ENCODE results near the gene SLC26A2.
A peak's percentile ranks its signal among the peaks of the same experiment; 100 is the strongest.

SLC26A2 gene

DNA sequence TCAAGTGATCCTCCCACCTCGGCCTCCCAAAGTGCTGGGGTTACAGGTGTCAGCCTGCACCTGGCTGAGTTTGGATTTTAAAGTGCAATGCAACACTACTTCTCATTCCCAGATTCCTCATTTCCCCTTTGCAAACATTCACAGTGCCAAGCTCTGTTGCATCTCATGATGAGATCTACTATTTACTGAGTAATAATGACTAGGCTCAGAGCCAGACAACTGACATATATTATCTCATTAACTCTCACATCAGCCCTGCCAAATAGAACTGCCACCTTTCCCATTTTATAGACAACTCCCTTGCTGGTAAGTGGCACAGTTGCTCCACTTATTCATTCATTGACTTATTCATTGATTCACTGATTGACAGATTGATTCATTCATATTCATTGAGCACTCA lies 22.9 kb upstream of the SLC26A2 start:
- no peak for DNase-seq (ENCODE audit: low spot score)
- TF ChIP-seq, protein P1, sequence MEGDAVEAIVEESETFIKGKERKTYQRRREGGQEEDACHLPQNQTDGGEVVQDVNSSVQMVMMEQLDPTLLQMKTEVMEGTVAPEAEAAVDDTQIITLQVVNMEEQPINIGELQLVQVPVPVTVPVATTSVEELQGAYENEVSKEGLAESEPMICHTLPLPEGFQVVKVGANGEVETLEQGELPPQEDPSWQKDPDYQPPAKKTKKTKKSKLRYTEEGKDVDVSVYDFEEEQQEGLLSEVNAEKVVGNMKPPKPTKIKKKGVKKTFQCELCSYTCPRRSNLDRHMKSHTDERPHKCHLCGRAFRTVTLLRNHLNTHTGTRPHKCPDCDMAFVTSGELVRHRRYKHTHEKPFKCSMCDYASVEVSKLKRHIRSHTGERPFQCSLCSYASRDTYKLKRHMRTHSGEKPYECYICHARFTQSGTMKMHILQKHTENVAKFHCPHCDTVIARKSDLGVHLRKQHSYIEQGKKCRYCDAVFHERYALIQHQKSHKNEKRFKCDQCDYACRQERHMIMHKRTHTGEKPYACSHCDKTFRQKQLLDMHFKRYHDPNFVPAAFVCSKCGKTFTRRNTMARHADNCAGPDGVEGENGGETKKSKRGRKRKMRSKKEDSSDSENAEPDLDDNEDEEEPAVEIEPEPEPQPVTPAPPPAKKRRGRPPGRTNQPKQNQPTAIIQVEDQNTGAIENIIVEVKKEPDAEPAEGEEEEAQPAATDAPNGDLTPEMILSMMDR (IDR thresholded peaks at IDR 0.05; ENCODE audit: extremely low read depth, insufficient read depth, missing control alignments), result no peak
- in situ Hi-C loops (cut with MboI; ENCODE audit: low pct_unique_long_range_greater_than_20kb, low sequenced_read_pairs, unreplicated experiment), result no loop called here

DNA sequence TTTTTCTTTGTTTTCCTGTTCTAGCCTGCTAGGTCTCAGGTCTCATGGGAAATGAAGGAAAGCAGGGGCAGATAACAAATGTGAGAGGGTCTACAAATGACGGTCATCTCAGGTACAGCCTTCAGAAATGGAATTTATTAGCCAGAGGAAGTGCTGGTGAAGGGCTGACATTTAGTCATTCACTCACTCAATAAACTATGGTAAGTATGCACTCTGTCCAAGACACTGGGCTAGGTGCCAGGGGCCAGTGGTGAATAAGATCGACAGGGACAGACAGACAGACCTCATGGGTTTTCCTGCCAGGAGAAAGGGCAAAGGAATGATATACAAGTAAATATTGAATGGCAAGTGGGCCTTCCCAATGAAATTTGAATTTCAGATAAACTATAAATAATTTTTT lies 22.3 kb upstream of the SLC26A2 start:
- TF ChIP-seq, protein P1 (IDR thresholded peaks at IDR 0.05; ENCODE audit: extremely low read depth, insufficient read depth, missing control alignments), result no peak
- in situ Hi-C loops (cut with MboI; ENCODE audit: low pct_unique_long_range_greater_than_20kb, low sequenced_read_pairs, unreplicated experiment), result no loop called here

DNA sequence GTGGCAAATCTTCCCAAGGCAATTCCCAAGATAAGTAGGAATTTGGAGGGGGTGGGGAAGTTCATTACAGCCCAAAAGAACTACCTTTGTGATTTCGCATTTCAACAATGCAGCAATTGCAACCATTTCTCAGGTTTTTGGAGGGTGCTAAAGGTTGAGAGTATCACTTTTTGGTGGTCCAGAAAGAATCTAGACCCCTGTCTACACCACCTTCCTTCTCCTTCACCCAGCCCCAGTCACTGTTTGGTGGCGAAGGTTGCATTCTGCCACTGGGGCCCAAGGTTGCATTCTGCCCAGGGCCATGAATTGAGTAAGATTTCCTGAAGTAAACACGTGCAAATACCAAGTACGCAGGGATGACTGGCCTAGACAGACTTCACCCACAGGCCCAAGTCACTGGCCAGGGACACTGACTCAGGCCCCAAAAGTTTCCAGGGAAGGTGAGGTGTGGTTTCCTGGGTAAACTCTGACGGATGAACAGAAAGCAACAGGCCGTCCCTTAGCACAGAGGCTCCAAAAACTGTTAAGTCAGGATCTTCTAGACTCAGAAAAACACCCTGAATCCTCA lies 21.7 kb upstream of the SLC26A2 start:
- TF ChIP-seq, protein P1 (IDR thresholded peaks at IDR 0.05; ENCODE audit: extremely low read depth, insufficient read depth, missing control alignments), result no peak
- no peak for DNase-seq (ENCODE audit: low spot score)
- in situ Hi-C loops (cut with MboI; ENCODE audit: low pct_unique_long_range_greater_than_20kb, low sequenced_read_pairs, unreplicated experiment), result no loop called here

More for the DNA sequence above, 22.3 kb upstream of the SLC26A2 start:
- no peak for DNase-seq (ENCODE audit: low spot score)

DNA sequence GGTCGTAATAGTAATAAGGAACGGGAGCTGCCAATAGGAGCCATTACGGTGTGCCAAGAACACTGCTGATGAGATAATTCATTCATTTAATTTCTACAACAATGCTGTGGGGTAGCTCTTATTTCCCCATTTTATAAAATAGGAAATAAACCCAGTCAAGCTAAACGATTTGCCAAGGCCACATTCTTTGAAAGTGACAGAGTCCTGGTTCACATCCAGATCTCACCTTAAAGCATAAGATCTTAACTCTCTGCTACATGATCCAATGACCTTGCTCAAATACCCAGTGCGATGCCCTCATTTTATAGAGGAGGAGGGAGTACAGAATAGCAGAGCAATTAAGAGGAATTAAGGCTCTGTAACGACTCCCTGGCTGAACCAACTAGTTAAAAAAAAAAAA lies 21.0 kb upstream of the SLC26A2 start:
- TF ChIP-seq, protein P1 (IDR thresholded peaks at IDR 0.05; ENCODE audit: extremely low read depth, insufficient read depth, missing control alignments), result no peak
- DNase-seq (ENCODE audit: low spot score), result no peak
- in situ Hi-C loops (cut with MboI; ENCODE audit: low pct_unique_long_range_greater_than_20kb, low sequenced_read_pairs, unreplicated experiment), result no loop called here

DNA sequence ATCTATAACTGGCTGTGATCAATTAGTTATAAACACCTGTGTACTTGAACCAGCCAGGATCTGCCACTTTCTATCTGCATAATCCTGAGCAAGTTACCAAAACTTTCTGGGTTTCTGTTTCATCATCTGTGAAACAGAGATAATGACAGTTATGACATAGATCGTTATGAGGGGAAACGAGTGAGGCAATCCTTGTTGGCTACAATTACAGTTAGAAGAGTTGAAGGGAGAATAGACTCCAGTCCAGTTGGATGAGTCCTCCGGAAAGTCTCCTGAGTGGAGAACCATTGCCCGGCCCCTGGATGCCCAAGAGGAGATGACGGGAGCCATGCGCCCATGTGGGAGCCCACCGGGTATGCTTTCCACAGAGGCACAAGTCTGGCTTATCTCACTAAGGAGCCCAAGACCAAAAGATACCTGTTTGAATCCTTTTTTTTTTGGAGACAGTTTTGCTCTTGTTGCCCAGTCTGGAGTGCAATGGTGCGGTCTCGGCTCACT lies 20.4 kb upstream of the SLC26A2 start:
- TF ChIP-seq, protein P1 (IDR thresholded peaks at IDR 0.05; ENCODE audit: extremely low read depth, insufficient read depth, missing control alignments), result no peak
- in situ Hi-C loops (cut with MboI; ENCODE audit: low pct_unique_long_range_greater_than_20kb, low sequenced_read_pairs, unreplicated experiment), result no loop called here
- peak; percentile 38 for DNase-seq (ENCODE audit: low spot score)

DNA sequence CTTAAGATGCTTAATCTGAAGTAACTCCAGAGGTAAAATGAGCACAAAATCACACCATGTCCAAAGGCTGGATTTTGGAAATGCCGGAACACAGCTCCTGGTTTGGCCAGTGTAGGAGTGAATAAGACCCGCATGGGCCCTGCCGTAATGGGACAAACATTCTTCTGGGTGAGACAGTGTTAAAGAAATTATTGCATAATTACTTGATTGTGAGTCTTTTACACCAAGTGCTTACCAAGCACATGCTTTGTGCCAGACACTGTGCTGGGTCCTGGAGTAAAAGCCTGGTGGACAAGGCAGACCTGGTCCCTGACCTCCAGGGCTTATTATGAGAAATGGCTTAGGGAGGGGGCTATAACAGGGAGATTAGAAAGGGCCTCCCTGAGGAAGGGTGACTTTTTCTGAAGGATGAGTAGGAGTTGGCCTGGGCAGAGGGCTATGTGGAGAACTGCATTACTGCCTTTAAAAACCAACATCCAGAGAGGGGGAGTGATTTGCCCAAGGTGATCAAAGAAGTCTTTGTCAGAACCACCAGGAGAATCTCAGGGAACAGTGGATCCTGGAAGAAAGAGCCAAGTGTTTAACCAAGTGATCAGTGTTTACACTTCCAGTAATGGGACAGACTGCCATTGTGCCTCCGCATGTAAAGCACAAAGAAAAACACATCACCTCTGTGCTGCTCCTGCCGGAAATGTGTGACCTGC lies 19.5 kb upstream of the SLC26A2 start:
- DNase-seq (ENCODE audit: low spot score), result no peak
- in situ Hi-C loops (cut with MboI; ENCODE audit: low pct_unique_long_range_greater_than_20kb, low sequenced_read_pairs, unreplicated experiment), result no loop called here
- TF ChIP-seq, protein P1 (IDR thresholded peaks at IDR 0.05; ENCODE audit: extremely low read depth, insufficient read depth, missing control alignments), result no peak

All from GM13977 (cell line).